NCI-H524 (cell line): Measurements from ENCODE around the gene MAU2.

ENCODE experiments used
- DNase-seq, 2 experiments: peaks; one replicate each; lab custom pipeline; 2025; lab: John Stamatoyannopoulos, UW

Gene MAU2

DNA sequence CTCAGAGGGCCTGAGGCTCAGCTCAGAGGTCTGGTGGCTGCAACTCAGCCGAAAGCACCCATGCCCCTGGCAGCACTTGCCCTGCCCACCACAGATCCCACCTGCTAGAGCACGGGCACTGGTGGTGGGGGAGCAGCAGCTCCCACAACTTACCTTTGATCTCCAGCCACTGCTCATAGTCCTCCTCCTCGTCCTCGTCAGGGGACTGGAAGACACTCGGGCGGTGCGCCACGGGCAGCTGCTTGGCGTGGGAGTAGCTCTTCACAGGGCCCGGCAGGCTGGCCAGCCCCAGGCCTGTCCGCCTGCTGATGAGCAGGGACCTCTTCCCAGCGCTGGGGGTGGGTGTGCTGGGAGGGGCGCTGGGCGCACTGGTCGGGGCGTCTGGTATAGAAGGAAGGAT, 14.9 kb upstream of the MAU2 start:
- DNase-seq: no peak

DNA sequence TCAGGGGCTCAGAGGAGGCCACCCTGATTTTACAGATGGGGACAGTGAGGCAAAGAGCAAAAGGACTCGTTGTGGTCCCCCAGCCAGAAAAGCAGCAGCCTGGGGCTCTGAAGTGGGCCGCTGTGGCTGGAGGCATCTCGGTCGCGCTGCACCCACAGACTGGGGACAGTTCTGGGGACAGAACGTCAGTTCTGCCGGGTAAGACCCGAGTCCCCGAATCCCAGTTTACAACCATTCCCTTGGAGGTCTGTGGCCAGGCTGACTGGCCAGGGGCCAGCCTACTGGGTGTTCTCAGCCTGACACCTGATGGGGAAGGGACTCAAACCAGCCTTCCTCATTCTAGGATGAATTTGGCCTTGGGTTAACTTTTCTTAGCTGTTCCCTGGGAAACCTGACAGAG, 14.4 kb upstream of the MAU2 start:
- DNase-seq: no peak

DNA sequence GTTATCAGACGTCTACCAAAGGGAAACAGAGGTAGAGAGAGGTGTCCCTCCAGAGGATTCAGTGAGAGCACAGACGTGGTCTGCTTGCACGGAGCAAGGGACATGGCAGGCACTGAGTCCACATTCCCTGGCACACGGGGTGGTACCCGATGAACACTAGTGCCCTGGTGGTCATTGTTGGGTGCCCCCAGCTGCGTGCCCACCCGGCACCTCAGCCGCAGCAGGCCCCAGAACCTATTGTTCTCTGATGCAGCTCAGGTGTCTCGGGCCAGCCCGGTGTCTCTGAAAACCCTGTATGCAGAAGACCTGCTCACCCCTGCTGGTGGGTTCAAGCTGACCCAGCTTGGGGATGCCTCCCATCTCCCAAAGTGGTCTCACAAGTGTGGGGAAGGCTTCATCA, 12.3 kb upstream of the MAU2 start:
- DNase-seq: no peak

DNA sequence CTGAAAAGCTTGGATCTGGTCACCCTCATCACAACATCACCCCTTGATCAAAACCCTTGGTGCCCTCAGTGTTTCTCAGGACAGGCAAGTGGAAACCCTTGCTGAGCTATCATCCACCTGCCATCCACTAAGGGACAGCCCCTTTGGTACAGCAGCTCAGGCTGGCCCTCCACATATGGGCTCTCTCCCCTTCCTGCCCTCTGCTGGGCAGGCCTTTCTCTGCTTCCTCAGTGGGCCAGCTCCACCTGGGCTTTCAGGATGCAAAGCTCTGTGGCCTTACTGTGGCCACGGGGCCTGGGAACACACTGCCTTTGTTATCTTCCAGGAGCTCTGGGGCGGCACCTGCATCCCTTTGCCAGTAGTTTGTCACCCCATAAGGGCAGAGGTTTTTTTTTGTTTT, 5.2 kb upstream of the MAU2 start:
- peak; percentile 20 to 44 for DNase-seq

DNA sequence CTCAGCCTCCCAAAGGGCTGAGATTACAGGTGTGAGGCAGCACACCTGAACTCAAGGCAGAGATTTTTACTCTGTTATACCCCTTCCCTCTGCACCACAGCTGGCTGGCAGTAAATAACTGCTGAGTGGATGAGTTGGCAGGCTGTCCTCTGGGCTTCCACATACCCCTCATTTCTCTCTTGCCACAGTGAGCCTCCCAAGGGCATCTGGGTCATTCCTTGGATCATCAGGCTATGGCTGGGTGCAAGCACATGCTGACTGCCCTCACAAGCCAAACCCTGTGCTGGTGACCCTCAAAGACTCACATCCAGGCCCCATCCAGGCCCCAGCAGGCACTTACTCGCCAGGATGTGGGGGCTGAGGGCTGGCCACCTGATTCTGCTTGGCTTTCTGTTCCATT, 4.5 kb upstream of the MAU2 start:
- DNase-seq: no peak

DNA sequence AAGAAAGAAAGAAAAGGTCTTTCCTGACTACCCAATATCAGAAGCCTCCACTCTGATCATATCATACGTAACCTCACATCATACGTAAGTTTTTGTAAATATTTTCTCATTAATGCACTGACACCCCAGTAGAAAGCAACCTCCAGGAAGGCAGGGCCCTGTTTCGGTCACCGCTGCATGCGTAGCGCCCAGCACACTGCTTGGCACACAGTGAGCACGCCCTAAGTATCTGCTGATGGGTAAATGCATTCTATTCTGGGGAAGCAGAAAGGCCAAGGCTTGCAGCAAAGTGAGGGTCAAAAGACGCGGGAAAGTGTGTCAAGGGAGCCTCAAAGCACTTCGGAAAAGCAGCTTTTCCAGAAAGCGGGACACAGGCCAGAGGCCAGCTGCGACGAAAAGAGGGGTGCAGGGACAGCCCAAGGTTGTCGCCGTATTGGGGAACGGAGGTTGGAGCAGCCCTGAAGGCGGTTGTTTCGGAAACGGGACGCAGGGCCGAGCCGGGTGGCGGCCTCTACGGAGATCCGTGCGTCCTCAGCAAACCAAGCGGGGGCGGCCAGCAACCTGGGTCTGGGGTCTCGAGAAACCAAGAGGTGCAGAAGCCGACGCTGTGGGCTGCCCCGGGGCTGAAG, 783 bp upstream of the MAU2 start:
- no peak for DNase-seq

DNA sequence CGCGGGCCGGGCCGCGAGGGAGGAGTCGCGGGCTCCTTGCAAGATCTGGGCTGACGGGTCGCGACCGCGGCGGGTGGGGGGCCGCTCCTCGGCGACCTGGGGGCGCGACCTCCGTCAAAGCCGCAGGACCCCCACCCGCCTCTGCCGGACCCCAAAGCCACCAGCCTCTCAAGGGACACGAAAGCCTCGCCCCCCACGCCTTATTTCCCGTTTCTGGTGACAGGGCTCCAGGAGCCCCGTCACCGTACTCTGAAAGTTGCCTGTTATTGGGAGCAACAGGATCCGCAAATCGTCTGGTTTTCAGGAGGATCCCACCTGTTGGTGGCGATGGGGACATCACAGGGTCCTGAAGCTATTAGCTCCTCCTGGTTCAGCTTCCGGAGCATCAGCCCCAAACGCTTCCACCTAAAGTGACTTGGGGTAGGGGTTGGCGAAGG, 530 bp downstream of the MAU2 start:
- peak in 1 of 2 experiments; percentile 46 for DNase-seq

DNA sequence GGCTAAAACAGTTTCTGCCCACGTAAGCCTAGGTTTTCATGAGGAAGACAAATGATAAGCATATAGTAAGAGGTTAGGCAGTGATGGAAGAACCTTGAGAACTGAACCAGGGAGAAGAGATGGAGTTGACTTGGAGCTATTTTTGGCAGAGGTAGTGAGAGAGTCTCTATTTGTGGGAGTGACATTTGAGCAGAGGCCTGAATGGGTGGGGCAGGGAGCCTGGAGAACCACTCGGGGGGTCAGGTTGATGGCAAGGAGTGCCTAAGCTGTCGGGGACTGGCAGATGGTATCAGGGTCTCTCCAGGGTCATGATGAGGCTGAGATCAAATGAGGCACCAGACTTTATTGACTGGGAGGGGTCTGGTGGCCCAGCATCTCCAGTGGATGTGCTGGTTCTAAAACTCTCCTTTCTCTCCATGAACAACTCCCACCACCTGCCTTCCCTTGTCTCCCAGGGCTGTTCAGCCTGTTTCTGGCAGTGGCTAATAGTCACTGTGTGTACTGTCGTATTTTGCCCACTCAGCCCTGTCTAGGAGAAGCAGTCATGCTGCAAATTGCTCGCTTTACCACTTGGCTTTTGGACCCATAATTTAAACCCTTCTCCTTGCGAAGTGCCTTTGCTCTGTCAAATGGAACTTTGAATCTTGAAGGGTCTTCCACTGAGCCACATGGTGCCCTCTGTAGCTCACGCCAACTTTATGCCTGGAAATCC, 3.6 kb downstream of the MAU2 start:
- DNase-seq: peak in 1 of 2 experiments; percentile 51

DNA sequence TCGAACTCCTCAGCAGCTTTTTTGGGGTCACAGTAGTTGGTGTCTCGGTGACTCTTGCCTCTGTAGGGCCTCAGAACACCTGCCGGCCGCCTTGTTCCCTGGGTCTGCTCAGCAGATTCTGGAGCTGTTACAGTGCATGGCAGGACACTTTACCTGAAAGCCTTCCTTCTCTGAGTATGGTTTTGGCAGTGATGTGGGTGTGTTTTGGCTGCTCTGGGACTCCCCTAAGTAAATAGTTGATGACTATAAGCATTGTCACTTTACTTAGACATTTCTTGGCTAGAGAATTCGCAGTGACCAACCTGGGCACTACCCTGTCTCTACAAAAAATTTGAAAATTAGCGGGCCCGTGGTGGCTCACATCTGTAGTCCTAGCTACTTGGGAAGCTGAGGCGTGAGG, 7.0 kb downstream of the MAU2 start:
- DNase-seq: no peak

DNA sequence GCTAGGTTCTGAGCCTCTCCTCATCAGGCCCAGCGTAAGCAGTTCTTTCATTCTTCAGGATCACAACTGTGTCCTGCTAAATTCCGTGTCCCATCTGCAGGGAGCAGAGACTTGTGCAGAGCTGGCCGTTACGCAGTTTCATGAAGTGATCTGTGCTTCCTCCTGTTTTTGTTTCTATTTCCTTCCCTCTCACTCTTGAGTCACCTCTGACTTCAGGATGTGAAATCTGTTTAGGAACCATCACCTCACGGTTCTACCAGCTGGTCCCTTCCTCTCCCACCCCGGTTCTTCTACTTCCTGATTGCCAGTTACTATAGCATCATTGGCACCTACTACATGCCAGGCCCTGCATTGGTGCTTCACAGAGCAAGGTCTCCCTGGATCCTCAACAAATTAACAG, 8.5 kb downstream of the MAU2 start:
- no peak for DNase-seq

DNA sequence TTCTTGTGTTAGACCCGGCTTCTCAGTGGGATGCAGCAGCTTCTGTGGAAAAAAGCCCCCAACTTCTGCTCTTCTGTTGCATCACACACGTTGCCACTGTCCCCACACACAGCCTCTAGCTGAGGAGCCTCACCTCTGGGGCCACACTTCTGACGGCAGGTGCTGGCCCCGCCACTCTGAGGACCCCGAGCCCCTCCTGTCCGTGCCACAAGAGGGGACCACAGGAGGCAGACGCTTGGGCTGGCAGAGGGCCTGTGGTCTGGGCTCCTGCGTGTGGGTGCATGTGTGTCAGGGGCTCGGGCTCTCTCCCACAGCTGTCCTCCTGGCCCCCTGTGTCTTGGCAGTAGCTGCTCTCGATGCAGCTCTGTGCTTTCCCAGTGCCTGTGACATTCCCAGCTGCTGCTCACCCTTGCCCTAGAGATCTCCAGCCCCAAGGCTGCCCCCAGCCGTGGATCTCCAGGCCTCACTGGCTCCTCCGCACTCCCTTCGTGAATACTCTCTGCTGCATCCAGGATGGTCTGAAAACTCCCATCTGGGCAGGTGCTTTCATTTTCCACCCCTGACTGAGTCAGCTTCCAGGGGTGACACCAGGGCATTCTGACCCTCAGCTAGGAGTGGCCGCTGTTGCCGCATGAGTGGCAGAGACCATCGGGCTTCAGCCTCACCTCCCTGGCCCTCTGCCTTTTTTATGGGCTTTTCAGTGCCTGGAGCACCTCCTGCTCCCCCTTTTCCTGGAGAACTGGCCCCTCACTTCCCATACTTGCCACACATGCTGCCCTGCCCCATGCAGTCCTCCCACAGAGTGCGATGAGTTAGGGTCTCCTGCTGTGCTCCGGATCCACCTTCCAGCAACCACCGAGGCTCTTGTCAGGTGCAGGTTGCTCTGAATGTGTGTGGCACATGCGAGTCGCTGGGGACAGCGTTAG, 13.7 kb downstream of the MAU2 start:
- no peak for DNase-seq

DNA sequence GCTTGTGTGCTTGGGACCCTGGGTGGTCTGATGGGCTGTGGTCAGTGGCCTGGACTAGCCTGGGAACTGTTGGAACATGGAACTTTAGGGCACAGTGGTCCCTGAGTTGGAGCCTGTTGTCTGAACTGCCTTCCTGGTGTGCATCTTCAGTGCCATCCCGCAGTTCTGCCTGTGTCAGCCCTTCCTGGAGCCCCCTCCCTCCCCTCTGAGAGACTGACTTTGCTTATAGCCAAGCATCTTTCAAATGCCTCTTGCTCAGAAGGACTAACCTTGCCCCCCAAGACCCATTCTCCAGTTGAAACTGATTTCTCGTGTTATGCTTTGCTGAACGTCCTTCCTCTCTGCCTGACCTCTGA, 14.3 kb downstream of the MAU2 start:
- DNase-seq: no peak

DNA sequence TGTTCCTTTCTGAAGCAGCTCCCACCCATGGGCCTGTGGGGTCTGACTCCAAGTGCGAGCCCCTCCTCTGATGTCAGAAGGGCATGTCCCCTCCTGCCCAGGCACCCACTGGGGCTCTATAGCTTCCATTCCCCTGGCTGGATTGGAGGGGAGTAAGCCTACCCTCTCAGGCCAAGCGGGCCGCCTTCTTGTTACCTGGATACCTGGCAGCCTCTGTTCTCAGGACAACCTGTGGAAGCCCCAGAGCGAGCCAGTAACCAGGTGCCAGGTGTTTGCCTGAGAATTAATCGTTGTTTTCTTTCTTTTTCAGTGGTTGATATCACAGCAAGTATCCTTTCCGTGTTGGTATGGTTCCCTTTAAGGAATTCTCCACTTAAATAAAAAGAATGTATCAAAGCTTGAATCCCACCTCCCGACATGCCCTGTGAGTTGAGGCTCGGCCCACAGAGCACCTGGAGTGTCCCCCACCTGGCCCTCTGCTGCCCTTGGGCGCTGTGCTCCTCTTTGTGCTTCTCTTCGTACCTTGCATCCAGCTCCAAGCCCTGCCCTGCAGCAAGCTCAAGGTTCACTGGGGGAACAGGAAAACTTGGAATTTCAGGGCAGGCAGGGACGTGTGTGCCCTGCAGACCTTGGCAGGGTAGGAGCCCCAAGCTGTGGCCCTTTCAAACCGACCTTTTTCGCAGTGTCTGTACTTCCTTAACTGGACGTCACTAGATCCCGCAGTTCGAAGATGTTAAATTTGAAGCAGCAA, 15.0 kb downstream of the MAU2 start:
- no peak for DNase-seq

DNA sequence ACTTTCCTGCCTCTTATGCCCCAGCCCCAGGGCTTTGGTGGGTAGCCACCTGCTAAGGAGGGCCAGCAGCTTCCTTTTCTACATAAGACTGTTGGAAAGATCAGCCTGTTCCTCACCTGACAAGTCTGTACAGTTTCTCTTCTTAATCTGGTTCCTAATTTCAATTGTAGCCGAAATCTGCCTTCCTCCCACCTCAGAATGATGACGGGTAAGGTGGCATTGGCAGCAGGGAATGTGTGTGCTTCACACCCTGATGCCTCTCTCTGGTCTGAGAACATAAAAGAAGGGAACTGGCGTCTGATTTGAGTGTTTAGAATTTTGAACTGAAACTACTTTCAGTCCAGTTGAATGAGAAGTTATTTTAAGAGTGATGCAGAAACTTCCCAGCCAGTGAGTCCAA, 16.0 kb downstream of the MAU2 start:
- no peak for DNase-seq

DNA sequence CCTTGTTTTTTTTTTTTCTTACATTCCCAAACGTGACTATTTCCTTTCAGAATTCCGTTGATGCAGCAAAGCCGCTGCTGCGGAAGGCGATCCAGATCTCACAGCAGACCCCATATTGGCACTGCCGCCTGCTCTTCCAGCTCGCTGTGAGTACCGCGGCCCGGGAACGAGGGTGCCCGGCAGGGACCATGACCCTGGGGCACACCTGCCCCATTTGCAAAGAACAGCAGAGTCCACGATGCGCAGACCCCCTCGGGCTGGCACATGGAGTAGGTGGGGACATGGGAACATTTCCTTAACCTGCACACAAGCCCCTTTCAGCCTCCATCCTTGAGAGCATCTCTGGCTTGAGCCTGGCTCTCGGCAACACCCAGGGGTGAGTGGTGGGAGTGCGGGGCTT, 16.5 kb downstream of the MAU2 start:
- no peak for DNase-seq

DNA sequence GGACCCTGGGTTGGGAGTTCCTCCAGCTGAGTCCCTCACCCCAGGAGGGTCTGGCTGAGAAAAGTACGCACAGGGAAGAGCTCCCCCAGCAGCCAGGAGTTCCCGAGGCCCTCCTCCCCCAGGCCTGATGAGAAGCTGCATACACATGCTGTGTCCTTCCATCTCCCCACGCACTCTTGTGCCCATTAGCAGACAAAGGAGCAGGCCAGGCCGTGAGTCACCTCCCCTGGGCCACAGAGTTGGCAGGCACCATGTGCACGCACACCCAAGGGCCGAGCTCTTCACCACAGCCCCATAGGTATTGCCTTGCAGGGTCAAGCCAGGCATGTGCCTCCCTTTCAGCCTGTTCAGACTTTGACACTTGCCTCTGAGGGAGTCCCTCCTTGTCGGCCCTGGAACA, 17.5 kb downstream of the MAU2 start:
- no peak for DNase-seq

DNA sequence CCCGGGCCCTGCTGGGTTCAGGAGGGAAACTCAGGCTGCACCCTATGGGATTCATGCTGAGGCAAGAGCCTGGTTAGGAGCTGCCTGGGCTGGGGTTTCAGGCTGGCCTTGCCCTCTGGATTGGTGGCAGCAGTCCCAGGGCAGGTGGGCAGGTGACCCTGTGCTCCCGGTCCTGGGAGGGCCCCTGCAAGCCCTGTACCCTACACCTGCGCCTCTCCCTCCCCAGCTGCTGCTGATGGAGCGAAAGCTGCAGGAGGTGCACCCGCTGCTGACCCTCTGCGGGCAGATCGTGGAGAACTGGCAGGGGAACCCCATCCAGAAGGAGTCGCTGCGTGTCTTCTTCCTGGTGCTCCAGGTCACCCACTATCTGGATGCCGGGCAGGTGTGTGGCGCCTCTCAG, 20.4 kb downstream of the MAU2 start:
- no peak for DNase-seq

DNA sequence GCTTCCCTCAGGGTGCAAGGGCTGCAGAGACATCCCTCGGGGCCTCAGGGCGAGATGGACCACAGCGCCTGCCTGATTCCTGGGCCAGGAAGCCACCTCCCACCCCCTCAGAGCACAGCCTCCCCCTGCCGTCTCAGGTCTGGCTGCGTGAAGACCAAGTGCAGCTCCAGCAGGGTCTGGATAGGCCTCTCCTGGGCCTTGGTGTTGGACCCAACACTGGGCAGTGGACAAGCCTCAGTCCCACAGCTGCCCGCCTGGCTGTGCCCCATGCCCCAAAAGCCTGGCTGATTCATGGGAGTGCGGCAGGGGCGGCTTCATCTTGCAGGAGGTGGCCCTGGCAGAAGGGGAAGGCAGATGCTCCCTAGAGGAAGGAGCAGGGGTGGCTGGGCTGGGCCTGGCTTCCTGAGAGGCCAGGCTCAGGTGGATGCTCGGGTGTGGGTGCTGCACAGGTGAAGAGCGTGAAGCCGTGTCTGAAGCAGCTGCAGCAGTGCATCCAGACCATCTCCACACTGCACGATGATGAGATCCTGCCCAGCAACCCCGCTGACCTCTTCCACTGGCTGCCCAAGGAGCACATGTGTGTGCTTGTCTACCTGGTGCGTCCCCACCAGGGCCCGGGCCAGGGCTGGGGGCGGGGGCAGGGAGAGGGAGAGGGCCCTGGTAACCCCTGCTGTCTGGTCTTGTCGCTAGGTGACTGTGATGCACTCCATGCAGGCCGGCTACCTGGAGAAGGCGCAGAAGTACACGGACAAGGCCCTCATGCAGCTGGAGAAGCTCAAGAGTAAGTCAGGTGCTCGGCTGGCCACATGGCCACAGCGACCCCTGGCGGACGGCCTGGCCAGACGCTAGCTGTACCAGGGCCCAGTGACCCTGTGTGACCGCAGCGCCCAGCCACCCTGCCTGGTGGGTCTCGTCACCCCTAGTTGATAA, 21.7 kb downstream of the MAU2 start:
- DNase-seq: peak; percentile 42 to 68

DNA sequence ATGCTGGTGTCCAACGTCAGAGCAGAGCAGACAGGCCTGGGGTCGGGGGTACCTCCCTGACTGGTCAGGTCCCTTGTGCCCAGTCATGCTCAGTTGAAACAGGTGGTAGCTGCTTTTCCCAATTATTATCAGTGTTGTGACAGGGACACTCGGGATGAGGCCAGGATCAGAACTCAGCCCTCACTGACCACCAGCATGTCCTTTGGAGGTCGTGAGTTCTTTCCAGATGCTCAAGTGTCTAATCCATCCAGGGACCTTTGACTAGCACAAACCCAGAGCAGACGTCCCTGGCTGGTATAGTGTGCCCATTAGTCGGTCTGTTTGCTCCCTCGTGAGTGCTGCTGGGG, 22.4 kb downstream of the MAU2 start:
- no peak for DNase-seq

DNA sequence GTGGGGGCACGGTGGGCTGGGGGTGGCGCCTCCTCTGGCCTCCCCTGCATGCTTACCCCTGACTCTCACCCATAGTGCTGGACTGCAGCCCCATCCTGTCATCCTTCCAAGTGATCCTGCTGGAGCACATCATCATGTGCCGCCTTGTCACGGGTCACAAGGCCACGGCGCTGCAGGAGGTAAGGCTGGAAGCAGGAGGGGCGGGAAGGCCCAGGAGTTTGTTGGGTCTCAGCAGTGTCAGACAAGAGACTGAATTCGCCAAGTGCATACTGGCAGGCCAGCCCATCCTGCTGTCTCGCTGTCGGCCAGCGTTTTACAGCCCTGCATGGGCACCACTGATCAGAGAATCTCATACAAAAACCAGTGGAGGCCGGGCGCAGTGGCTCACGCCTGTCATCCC, 23.1 kb downstream of the MAU2 start:
- no peak for DNase-seq

DNA sequence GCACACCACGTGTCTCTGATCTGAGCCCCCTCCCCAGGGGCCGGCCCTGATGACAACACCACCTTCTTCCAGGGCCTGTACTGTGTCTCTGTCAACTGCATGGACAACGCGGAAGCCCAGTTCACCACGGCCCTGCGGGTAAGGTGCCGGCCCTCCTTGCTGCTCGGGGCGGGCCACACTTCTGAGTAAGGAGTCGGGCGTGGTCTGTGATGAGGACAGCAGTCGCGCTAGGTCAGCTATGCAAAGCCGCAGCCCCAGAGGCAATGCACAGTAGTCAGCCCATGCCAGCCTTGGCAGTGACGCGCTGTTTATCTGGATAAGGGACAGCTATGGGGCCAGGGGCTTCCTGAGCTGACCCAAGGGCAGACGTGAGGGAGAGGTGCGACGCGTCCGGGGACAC, 24.6 kb downstream of the MAU2 start:
- no peak for DNase-seq
